IMR-90 (cell line): ENCODE results near the gene CLEC16A. TPM values are rescaled to one million over a fixed set of nuclear protein-coding genes. Genes with fewer than 3 reads are reported as not detected.

Experiments
- CEBPB ChIP-seq: IDR thresholded peaks from 2 replicates; pipeline ENCODE4 v1.6.1; 2012; ENCODE audit warnings: low read depth, low read length, improper control_type of control experiment
- RAD21 ChIP-seq: IDR thresholded peaks from 2 replicates; pipeline ENCODE4 v1.6.1; 2012; ENCODE audit warnings: low read length, improper control_type of control experiment
- polyA plus RNA-seq, 3 experiments: library from polyadenylated mRNA; depleted of rRNA; stranded (reverse); fragments of >200 nt; gene quantifications; 2 replicates each; pipeline ENCODE4 v1.2.3, GENCODE V29; 2012; ENCODE audit warnings: low replicate concordance in 1 of 3
- total RNA-seq: library from RNA; depleted of rRNA; stranded (reverse); fragments of >200 nt; gene quantifications from 2 replicates; pipeline ENCODE4 v1.2.3, GENCODE V29; 2012

Gene CLEC16A
- total and polyA plus RNA-seq, 2 of the 4 experiments (the other 2 are of a cell fraction) = 15.9 to 16.5 TPM

DNA sequence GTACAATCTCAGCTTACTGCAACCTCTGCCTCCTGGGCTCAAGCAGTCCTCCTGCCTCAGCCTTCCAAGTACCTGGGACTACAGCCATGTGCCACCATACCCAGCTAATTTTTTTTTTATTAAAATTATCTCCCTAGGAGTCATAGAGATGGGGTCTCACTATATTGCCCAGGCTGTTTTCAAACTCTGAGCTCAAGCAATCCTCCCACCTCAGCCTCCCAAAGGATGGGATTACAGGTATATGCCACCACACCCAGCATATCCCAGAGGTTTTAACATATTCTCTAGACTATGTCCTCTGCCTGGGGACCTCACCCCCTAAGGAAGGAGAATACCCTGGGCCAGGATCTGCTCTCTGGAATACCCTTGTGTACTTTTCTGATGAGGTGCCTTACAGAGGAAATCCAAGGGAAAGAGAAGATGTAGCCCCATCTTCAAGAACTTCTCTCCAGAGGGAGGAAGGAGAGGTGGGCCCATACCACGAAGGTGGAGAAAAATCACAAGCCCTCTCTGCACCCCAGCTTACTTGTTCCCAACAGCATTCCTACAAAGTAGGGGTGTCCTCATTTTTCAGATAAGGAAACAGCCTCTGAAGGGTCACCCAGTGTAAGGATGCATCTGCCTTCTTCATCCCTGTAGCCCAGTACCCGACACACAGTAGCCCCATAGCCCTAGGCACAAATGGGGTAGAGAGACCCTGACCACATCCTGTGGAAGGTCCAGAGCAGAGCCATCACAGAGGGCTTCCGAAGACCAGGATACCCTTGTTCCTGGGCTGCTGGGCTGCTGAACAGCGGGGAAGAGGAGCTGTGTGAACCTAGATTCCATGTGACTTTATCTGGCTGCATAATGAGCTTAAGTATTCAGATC is 160.0 kb downstream of the CLEC16A start (continued):
- TF ChIP-seq CEBPB (no peak), RAD21 (no peak)
